ENCODE measurements around the gene MIER2.

GRCh38 chr19:362683-363082 lies 18.1 kb upstream of the MIER2 start:
- TF ChIP-seq, protein P1, sequence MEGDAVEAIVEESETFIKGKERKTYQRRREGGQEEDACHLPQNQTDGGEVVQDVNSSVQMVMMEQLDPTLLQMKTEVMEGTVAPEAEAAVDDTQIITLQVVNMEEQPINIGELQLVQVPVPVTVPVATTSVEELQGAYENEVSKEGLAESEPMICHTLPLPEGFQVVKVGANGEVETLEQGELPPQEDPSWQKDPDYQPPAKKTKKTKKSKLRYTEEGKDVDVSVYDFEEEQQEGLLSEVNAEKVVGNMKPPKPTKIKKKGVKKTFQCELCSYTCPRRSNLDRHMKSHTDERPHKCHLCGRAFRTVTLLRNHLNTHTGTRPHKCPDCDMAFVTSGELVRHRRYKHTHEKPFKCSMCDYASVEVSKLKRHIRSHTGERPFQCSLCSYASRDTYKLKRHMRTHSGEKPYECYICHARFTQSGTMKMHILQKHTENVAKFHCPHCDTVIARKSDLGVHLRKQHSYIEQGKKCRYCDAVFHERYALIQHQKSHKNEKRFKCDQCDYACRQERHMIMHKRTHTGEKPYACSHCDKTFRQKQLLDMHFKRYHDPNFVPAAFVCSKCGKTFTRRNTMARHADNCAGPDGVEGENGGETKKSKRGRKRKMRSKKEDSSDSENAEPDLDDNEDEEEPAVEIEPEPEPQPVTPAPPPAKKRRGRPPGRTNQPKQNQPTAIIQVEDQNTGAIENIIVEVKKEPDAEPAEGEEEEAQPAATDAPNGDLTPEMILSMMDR (IDR thresholded peaks at IDR 0.05; ENCODE audit: borderline replicate concordance, extremely low read depth, low read length, poor library complexity, severe bottlenecking), result no peak
- no peak for TF ChIP-seq EZH2 (IDR thresholded peaks at IDR 0.05; ENCODE audit: borderline replicate concordance, low read depth, low read length, severe bottlenecking)
